ENCODE data around the gene CTSF.

- no peak for TF ChIP-seq EZH2 (IDR thresholded peaks at IDR 0.05; ENCODE audit: borderline replicate concordance)
- TF ChIP-seq, protein P1, sequence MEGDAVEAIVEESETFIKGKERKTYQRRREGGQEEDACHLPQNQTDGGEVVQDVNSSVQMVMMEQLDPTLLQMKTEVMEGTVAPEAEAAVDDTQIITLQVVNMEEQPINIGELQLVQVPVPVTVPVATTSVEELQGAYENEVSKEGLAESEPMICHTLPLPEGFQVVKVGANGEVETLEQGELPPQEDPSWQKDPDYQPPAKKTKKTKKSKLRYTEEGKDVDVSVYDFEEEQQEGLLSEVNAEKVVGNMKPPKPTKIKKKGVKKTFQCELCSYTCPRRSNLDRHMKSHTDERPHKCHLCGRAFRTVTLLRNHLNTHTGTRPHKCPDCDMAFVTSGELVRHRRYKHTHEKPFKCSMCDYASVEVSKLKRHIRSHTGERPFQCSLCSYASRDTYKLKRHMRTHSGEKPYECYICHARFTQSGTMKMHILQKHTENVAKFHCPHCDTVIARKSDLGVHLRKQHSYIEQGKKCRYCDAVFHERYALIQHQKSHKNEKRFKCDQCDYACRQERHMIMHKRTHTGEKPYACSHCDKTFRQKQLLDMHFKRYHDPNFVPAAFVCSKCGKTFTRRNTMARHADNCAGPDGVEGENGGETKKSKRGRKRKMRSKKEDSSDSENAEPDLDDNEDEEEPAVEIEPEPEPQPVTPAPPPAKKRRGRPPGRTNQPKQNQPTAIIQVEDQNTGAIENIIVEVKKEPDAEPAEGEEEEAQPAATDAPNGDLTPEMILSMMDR (IDR thresholded peaks at IDR 0.05; ENCODE audit: poor library complexity): no peak
These were observed 48.9 kb upstream of the CTSF start for GRCh38 chr11:66617155-66617834.
